Measurements from ENCODE around the gene SYT1. TPM values are rescaled to one million over a fixed set of nuclear protein-coding genes. Genes with fewer than 3 reads are reported as not detected.

Gene SYT1
- total RNA-seq, 1 donor from 2014 or later = 0.30 TPM

DNA sequence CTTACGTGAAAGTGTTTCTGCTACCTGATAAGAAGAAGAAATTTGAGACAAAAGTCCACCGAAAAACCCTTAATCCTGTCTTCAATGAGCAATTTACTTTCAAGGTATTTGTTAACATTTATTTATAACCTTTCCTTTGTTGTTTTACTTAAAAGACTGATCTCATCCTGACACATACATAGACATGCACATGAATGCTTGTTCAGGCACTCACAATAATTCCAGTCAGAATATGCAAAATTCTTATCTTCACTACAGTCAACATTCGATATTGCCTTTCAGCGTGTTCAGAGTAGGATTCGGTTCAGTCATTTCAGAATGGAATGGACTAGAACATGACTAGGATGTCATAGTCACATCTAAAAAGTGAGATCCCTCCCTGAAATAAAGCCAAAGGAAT, 431.6 kb downstream of the SYT1 start:
- intact Hi-C loops (cut with micrococcal nuclease) = no loop called here
- H3K36me3 ChIP-seq = no peaks in the 10 kb centered on the region
- no peaks in the 10 kb centered on the region for H3K27me3 ChIP-seq (ENCODE audit: low read depth)
- no peak for TF ChIP-seq CTCF (IDR thresholded peaks at IDR 0.05; ENCODE audit: borderline replicate concordance)
- no peak overlapping the region for H3K4me3 ChIP-seq
- no peak overlapping the region for H3K27ac ChIP-seq (replicated peaks)
- no peak for DNase-seq
- no peaks in the 10 kb centered on the region for H3K4me1 ChIP-seq
- H3K9me3 ChIP-seq (replicated peaks) = no peaks in the 10 kb centered on the region

GRCh38 chr12:79296871-79297270, 432.3 kb downstream of the SYT1 start:
- intact Hi-C loops (cut with micrococcal nuclease) = no loop called here
- TF ChIP-seq CTCF (IDR thresholded peaks at IDR 0.05; ENCODE audit: borderline replicate concordance) = no peak
- DNase-seq = no peak

GRCh38 chr12:79298506-79298905, 433.9 kb downstream of the SYT1 start:
- no peak for DNase-seq
- Histone ChIP-seq H3K4me3 (no peak overlapping the region), H3K27ac (replicated peaks) (no peak overlapping the region), H3K9me3 (replicated peaks) (no peaks in the 10 kb centered on the region), H3K36me3 (no peaks in the 10 kb centered on the region), H3K4me1 (no peaks in the 10 kb centered on the region), H3K27me3 (ENCODE audit: low read depth) (no peaks in the 10 kb centered on the region)
- intact Hi-C loops (cut with micrococcal nuclease) = no loop called here
- no peak for TF ChIP-seq CTCF (IDR thresholded peaks at IDR 0.05; ENCODE audit: borderline replicate concordance)

More at GRCh38 chr12:79296871-79297270, 432.3 kb downstream of the SYT1 start:
- Histone ChIP-seq H3K9me3 (replicated peaks) (no peaks in the 10 kb centered on the region), H3K36me3 (no peaks in the 10 kb centered on the region), H3K4me1 (no peaks in the 10 kb centered on the region), H3K27ac (replicated peaks) (no peak overlapping the region), H3K4me3 (no peak overlapping the region), H3K27me3 (ENCODE audit: low read depth) (no peaks in the 10 kb centered on the region)

DNA sequence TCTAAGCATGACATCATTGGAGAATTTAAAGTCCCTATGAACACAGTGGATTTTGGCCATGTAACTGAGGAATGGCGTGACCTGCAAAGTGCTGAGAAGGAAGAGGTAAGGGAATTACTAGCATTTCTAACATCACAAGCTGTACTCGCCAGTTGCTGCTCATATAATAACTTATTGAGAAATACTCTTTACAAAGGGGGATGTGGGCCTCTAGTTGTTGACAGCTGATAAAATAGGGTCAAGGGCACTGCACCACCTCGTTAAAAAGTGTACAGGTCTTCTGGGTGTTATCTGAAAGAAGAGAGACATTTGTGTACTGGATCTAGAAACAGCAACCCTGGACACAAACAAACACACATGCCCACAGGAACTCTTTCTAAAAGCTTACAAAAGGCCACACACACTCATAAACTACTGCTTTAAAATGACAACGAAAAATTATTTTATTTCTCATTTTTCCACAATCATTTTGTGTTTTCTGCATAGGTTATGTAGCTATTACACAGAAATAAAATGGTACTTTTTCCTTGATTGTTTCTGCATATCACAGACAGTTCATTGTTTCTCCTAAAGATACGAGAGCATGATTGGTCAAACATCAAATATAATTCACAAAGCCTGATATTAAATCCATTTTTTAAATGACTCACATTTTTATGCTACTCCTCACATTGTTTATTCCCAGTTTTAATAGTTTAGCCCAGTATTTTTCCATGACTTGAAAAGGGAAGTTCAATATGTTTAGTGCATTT, 435.0 kb downstream of the SYT1 start:
- no peak overlapping the region for H3K4me3 ChIP-seq
- H3K9me3 ChIP-seq (replicated peaks) = no peaks in the 10 kb centered on the region
- H3K4me1 ChIP-seq = no peaks in the 10 kb centered on the region
- no peaks in the 10 kb centered on the region for H3K36me3 ChIP-seq
- no peak overlapping the region for H3K27ac ChIP-seq (replicated peaks)
- no peak for DNase-seq
- intact Hi-C loops (cut with micrococcal nuclease) = no loop called here
- no peaks in the 10 kb centered on the region for H3K27me3 ChIP-seq (ENCODE audit: low read depth)
- TF ChIP-seq CTCF (IDR thresholded peaks at IDR 0.05; ENCODE audit: borderline replicate concordance) = no peak

DNA sequence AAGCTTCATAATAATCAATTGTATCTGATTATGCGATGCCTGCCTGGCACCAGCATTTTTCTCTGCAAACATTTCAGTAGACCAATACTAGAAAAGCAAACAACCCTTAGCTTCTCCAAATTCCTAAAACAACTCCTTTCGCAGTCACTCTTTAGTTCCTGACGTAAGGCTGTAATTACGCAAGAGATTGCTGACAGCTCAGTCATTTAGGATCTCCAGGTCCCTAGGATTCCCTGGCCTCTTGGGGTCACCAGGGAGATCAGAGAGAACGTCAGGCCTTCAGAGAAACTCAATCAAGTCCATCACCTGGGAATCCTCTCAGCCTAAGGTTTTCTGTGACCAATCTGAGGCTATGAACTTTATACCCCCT, 435.6 kb downstream of the SYT1 start:
- Histone ChIP-seq H3K36me3 (no peaks in the 10 kb centered on the region), H3K4me1 (no peaks in the 10 kb centered on the region), H3K27ac (replicated peaks) (no peak overlapping the region), H3K4me3 (no peak overlapping the region), H3K27me3 (ENCODE audit: low read depth) (no peaks in the 10 kb centered on the region), H3K9me3 (replicated peaks) (no peaks in the 10 kb centered on the region)
- TF ChIP-seq CTCF (IDR thresholded peaks at IDR 0.05; ENCODE audit: borderline replicate concordance) = no peak
- no peak for DNase-seq
- intact Hi-C loops (cut with micrococcal nuclease) = no loop called here

Measured in left ventricle myocardium inferior (tissue), 1 donor.